ENCODE data around the gene CLCN1. TPM values are rescaled to one million over a fixed set of nuclear protein-coding genes. Genes with fewer than 3 reads are reported as not detected.

CLCN1 gene
- total RNA-seq, 1 donor = 0.54 TPM

DNA sequence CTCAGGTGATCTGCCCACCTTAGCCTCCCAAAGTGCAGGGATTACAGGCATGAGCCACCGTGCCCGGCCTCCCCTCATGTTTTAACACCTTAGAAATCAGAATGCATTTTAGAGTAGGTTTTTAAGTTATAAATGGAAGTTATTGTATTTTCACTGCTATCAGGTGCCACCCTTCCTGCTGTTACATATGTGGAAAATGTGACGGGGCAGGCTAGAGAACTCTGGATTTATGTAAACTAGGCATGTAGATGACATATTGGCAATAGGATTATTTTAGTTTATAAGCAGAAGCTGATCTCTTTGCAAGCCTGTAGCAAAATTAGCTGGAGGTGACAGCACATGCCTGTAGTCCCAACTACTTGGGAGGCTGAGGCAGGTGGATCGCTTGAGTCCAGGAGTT, 25.6 kb upstream of the CLCN1 start:
- no peak for DNase-seq (ENCODE audit: low read depth in 2 of 3, low spot score in 2 of 3)

DNA sequence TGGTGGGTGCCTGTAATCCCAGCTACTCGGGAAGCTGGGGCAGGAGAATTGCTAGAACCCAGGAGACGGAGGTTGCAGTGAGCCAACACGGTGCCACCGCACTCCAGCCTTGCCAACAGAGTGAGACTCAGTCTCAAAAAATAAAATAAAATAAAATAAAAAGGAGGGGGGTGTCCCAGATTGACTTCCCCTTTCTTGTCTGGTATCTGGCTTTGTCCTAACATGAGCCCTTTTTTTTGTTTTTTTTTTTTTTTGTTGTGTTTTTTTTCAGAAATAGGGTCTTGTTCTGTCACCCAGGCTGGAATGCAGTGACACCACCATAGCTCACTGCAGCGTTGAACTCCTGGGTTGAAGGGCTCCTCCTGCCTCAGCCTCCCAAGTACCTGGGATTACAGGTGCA, 23.0 kb upstream of the CLCN1 start:
- peak in 1 of 3 donors; percentile 55 for DNase-seq (ENCODE audit: low read depth in 2 of 3, low spot score in 2 of 3)

DNA sequence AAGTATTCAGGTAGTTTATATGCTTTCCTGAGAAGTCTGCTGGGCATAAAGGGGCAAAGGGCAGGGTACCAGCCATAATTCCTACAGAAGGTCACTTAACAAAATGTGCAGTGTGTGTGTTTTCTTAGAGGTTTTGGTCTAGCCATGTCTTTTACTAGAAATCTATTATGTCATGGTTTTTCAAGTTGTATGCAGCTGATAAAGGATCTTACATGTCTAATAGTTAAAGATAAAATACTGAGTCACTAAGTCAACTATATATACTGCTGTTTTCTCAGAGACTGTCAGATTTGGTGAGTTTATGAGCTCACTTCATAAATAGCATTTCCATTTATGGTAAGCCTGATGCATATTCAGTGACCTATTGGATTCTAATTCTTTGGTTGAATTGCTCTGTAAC, 20.0 kb upstream of the CLCN1 start:
- DNase-seq (ENCODE audit: low read depth in 2 of 3, low spot score in 2 of 3) = no peak

DNA sequence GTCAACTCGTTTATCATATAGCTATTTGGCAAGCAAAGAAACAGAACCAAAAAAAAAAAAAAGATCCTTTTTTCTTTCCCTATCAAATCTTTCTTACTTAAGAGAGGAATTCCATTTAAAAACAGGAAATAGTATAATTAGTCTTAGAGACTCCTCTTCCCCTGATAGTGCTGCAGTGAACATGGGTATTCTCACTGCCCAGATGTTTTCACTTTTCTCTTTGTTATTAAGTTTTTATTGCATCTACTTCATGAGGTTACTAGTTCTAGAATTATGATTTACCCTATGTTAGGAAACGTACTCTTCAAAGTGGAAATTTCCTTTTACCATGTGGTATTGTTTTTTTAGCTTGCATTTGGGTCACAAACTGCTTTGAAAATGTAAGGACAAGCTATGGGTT, 19.2 kb upstream of the CLCN1 start:
- DNase-seq (ENCODE audit: low read depth in 2 of 3, low spot score in 2 of 3) = no peak

DNA sequence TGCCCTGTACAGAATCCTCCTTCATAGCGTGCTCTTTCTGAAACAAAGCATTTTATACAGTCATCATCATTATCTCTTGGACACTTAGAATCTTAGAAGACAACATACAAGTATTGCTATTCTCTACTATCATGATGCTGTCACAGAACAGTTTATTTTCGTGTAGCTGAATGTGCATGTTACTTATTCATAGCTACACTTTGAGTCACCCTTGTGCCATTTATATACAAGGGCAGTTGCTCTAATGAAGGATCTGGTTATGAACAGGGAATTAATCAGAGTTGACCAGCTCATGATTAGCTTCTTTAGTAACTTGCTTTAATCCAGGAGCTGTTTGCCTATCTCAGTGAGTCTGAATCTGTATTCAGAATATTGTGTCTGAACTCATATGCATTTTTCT, 16.6 kb upstream of the CLCN1 start:
- no peak for DNase-seq (ENCODE audit: low read depth in 2 of 3, low spot score in 2 of 3)

DNA sequence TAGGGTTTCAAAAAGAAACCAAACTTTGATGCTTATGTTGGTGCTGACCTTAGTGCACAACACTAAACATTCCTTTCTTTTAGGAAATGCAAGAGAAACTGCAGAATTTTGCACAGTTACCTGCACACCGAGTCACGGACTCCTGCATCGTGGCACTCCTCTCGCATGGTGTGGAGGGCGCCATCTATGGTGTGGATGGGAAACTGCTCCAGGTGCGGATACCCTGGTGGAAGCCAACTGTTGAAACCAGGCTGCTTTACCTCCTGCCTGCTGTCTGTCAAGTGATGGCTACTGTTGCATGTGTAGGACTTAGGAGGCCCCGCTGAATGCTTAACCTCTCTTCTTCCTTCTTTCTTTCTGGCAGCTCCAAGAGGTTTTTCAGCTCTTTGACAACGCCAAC, 16.1 kb upstream of the CLCN1 start:
- peak in 2 of 3 donors; percentile 36 to 45 for DNase-seq (ENCODE audit: low read depth in 2 of 3, low spot score in 2 of 3)

DNA sequence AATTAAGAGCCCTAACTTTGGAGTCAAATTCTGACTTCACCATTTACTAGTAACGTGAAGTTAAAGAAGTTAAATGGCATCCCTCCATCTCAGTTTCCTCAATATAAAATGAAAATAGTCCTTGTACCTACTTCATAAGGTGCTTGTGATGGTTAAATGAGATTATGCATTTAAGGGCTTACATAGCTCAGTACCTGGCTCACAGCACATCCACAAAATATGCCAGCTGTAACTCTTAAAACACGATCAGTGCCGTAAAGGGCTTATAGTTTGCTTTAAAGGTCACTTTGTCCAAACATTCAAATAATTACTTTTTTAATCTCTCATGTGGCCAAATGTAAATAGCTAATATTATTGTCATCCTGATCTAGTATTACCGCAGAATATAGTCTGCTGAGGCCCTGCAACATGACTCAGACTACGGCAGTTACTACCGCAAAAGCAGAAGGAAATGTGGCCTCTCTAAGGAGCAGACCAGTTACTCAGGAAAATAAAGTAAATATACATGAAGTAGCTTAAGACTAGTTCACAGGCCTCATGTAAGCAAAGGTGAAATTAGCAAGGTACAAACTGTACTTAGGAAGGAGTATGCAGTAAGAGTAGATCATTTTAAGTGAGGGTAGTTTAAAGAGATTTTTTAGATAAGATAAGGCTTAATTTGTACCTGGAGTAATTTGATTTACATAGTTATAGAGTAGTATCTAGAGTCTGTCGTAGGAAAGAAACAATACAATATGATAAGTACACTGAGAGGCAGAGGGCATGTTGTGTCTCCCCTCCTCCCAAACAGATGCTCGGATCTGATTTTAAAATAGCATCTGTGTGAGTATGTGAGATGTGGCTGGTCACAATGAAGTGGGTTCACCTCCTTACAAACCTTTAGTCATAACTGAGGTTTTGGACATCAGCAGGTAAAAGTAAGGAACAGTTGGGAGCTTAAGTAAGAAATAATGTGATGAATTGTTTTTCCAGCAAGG, 14.7 kb upstream of the CLCN1 start:
- DNase-seq (ENCODE audit: low read depth in 2 of 3, low spot score in 2 of 3) = peak in 2 of 3 donors; percentile 86 to 87

DNA sequence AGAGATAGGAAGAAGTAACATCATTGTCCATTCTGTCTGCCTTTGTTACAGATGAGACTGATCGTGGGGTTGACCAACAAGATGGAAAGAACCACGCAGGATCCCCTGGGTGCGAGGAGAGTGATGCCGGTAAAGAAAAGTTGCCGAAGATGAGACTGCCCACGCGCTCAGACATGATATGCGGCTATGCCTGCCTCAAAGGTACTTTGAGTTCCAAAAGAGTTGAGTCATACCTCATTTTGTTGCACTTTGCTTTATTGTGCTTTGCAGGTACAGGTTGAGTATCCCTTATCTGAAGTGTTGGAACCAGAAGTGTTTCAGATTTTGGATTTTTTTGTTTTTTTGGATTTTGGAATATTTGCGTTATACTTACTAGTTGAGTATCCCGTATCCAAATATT, 12.2 kb upstream of the CLCN1 start:
- DNase-seq (ENCODE audit: low read depth in 2 of 3, low spot score in 2 of 3) = no peak

DNA sequence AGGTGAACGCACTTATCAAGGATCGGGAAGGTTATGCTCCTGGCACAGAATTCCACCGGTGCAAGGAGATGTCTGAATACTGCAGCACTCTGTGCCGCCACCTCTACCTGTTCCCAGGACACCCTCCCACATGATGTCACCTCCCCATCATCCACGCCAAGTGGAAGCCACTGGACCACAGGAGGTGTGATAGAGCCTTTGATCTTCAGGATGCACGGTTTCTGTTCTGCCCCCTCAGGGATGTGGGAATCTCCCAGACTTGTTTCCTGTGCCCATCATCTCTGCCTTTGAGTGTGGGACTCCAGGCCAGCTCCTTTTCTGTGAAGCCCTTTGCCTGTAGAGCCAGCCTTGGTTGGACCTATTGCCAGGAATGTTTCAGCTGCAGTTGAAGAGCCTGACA, 11.0 kb upstream of the CLCN1 start:
- DNase-seq (ENCODE audit: low read depth in 2 of 3, low spot score in 2 of 3) = no peak

DNA sequence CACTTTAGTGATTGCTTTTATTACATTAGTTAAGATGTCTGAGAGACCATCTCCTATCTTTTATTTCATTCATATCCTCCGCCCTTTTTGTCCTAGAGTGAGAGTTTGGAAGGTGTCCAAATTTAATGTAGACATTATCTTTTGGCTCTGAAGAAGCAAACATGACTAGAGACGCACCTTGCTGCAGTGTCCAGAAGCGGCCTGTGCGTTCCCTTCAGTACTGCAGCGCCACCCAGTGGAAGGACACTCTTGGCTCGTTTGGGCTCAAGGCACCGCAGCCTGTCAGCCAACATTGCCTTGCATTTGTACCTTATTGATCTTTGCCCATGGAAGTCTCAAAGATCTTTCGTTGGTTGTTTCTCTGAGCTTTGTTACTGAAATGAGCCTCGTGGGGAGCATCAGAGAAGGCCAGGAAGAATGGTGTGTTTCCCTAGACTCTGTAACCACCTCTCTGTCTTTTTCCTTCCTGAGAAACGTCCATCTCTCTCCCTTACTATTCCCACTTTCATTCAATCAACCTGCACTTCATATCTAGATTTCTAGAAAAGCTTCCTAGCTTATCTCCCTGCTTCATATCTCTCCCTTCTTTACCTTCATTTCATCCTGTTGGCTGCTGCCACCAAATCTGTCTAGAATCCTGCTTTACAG, 10.4 kb upstream of the CLCN1 start:
- peak; percentile 28 to 80 (median 66) for DNase-seq (ENCODE audit: low read depth in 2 of 3, low spot score in 2 of 3)

DNA sequence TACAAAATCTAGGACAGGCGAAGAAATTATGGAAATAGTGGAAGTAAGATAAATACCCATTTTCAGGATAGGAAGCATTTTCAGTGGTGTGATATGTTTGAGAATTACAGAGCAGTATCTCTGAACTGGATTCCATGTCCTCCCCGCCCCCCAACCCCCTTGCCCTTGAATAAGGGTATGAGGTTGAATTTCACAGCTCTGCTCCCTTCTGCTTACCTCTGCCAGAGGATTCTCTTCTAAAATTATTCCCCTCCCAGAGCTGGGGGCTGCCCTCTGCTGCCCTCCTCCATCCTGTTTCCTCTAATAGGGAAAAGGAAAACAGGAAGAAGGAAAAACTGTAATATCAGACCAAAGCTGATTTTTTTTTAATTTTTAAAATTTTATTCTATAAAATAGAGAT, 7.3 kb upstream of the CLCN1 start:
- DNase-seq (ENCODE audit: low read depth in 2 of 3, low spot score in 2 of 3) = no peak

DNA sequence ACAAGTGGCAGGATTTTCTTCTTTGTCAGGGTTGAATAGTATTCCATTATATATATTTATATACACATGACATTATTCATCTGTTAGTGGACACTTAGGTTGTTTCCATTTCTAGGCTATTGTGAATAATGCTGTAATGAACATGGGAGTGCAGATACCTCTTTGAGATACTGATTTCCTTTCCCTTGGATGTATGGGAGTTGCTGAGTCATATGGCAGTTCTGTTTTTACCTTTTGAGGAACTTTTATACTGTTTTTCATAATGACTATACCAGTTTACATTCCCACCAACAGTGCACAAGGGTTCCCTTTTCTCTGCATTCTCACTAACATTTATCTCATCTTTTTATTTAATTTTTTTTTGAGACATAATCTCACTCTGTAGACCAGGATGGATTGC, 1.8 kb upstream of the CLCN1 start:
- DNase-seq (ENCODE audit: low read depth in 2 of 3, low spot score in 2 of 3) = no peak

DNA sequence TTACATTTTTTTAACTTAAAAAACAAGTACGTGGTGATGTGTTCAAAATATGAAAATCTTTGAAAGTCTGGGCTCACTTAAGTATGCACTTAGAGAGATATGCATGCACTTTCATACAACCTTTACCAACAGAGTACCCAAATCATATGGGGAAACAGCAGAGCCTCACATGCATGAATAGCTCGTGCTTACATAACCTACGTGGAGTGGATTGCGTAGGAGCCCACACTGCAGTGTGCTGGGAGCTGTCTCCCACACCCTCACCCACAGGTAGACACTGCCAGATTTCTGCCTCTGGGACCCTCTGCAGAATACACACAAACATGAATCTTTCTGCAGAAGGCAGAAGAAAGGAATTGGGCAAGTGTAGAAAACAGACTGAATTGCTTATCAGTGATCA, 581 bp downstream of the CLCN1 start:
- no peak for DNase-seq (ENCODE audit: low read depth in 2 of 3, low spot score in 2 of 3)

DNA sequence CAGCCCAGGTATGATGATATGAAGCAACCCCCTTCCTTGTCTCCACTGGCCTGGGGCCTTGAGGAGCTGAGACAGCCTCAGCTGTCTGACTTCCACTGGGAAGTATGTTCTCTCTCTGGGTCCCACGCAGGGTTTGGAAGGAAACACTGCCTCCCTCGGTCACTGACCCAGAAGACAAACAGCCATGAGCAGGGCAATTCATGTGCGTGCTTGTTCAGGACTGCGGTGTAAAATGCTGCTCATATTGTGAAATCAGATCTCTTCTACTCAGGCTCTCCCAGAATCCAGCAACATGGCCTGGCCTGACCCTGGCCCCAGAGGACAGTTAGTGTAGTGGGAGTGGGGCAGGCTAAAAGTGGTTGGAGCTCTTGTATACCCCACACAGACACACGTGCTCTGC, 2.8 kb downstream of the CLCN1 start:
- no peak for DNase-seq (ENCODE audit: low read depth in 2 of 3, low spot score in 2 of 3)

DNA sequence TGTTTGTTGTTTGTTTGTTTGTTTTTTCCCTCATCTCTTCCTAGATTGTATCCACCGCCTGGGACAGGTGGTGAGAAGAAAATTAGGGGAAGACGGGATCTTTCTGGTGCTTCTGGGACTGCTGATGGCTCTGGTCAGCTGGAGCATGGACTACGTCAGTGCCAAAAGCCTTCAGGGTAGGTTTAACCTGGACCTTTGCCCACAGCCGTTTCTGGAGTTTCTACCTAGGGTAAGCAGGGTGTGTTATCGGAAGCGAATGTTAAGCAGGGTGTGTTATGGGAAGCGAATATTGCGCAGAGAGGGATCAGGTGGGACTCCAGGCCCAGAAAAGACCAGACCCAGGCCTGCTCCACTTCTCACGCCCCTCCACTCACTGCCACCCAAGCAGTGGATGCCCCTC, 4.7 kb downstream of the CLCN1 start:
- DNase-seq (ENCODE audit: low read depth in 2 of 3, low spot score in 2 of 3) = no peak

DNA sequence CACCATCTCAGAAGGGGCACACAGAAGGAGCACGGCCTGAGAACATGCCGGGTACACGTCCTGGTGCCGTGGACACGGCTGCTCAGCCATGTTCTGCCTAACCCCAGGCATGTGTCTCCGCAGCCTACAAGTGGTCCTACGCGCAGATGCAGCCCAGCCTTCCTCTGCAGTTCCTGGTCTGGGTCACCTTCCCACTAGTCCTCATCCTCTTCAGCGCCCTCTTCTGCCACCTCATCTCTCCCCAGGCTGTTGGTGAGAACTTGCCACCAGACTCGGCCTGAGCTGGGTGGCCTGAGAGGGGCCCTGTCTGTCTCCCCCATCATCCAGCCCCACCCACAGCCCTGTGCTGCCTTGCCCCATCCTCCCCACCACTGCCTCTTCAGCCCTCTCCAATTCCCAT, 5.3 kb downstream of the CLCN1 start:
- DNase-seq (ENCODE audit: low read depth in 2 of 3, low spot score in 2 of 3) = no peak

DNA sequence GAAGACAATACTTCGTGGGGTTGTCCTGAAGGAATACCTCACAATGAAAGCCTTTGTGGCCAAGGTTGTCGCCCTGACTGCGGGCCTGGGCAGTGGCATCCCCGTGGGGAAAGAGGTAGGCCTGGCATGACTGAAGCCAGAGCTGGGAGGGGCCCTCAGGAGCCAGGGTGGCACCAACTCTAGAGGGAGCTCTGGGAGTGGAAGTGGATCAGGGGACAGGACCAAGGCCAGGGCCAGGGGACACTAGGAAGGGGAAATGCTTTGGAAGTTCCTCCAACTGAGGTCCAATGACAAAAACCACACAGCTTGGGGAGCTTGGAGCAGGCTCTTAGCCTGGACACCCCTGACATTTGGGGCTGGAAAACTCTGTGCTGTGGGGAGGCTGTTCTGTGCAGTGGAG, 5.8 kb downstream of the CLCN1 start:
- DNase-seq (ENCODE audit: low read depth in 2 of 3, low spot score in 2 of 3) = no peak

DNA sequence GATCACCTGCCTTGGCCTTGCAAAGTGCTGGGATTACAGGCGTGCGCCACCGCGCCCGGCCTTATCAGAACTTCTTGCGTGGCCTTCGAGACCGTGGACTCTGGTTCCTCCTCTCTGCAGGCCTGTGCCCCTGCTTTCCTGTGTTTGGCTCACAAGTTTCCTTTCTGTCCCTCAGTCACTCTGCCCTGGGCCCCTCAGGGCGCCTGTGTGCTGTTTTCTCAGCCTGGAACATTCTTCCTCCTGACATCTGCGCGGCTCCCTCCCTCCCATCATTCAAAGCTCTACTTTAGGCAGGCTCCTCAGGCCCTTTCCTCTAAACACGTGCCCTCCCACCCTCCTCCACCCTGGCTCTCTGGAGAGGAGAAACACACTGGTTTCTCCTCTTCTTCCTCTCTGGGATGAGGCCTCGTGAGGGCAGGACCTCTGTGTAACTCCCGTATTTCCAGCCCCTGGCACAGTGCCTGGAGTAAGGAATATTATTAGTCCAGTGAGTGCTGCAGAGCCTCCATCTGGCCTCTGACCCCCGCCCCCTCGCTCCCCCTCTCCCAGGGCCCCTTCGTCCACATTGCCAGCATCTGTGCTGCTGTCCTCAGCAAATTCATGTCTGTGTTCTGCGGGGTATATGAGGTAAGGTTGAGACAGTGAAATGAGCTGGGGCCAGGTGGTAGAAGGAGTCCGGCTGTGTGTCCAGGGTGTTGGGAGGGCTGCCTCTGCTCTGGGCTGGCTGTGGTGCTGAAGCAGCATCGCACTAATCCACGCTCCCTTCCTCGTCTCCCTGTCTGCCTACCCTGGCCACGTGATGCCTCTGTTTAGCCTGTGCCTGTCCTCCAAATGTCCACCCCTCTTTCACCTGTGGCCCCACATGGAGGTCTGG, 7.1 kb downstream of the CLCN1 start:
- no peak for DNase-seq (ENCODE audit: low read depth in 2 of 3, low spot score in 2 of 3)

DNA sequence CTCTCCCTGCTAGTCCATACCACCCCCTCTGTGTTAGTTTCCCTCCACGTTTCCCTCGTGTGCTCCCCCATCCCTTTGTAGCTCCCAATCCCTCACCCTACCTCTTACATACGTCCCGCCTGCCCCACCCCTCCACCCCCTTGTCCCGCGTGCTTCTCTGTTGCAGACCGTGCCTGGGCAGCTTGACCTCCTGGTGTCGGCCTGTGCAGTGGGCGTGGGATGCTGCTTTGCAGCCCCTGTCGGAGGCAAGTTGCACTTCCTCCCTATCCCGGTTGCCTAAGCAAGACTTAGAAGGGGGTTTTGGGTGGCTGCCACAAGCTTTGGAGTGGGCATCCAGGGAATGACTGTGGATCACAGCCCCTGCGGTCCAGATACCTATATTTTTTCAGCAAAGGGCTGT, 7.7 kb downstream of the CLCN1 start:
- no peak for DNase-seq (ENCODE audit: low read depth in 2 of 3, low spot score in 2 of 3)

DNA sequence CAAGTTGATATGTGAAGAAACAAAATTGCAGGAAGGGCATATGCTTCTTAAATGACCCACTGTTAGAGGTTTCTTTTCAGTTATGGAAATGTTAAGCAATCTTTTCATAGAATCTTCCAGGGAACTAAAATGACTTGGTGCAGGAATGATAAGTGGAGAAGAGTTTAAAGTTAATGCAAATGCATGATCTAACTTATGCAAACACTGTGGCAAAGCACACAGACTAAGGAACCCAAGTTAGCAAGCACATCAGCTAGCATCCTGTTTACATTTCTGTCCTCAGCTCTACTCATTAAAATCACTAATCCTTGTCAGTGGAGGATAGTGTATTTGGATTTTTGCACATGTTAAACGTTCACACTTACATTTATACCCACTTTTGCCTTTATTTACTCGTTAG, 9.3 kb downstream of the CLCN1 start:
- no peak for DNase-seq (ENCODE audit: low read depth in 2 of 3, low spot score in 2 of 3)

DNA sequence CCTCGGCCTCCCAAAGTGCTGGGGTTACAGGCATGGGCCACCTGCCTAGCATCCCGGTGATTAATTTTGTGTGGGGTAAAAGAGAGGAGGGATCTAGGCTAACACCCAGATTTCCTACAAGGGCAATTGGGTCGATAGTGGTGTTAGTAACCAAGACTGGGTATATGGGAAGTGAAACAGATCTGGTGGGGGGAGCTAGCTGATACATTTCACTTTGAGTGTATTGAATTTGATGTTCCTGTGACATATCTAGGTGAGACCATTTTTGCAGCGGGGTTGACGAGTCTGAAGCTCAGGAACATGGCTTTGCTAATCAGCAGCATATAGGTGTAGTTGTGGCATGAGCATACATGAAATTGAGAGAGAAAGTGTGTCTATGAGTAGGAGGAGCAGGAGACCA, 12.0 kb downstream of the CLCN1 start:
- no peak for DNase-seq (ENCODE audit: low read depth in 2 of 3, low spot score in 2 of 3)

Measured in hematopoietic multipotent progenitor cell (in vitro differentiated cells).